ENCODE data around the gene SDHAF1. TPM values are rescaled to one million over a fixed set of nuclear protein-coding genes. Genes with fewer than 3 reads are reported as not detected.

The SDHAF1 gene
- total RNA-seq, 1 donor from 2014 or later = 20.0 TPM

GRCh38 chr19:35986664-35987570, 8.1 kb upstream of the SDHAF1 start:
- no peak for DNase-seq (ENCODE audit: low spot score)

DNA sequence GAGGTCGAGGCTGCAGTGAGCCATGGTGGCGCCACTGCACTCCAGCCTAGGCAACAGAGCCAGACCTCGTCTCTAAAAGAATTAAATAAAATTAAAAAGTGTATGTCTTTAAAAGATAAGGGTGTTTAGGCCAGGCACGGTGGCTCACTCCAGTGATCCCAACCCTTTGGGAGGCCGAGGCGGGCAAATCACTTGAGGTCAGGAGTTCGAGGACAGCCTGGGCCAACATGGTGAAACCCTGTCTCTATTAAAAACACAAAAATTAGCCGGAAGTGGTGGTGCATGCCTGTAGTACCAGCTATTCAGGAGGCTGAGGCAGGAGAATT, 7.5 kb upstream of the SDHAF1 start:
- DNase-seq (ENCODE audit: low spot score) = no peak

GRCh38 chr19:35988824-35989223, 6.2 kb upstream of the SDHAF1 start:
- DNase-seq (ENCODE audit: low spot score) = no peak

- no peak for DNase-seq (ENCODE audit: low spot score)
Measured at GRCh38 chr19:35990156-35990555, 4.8 kb upstream of the SDHAF1 start.

DNA sequence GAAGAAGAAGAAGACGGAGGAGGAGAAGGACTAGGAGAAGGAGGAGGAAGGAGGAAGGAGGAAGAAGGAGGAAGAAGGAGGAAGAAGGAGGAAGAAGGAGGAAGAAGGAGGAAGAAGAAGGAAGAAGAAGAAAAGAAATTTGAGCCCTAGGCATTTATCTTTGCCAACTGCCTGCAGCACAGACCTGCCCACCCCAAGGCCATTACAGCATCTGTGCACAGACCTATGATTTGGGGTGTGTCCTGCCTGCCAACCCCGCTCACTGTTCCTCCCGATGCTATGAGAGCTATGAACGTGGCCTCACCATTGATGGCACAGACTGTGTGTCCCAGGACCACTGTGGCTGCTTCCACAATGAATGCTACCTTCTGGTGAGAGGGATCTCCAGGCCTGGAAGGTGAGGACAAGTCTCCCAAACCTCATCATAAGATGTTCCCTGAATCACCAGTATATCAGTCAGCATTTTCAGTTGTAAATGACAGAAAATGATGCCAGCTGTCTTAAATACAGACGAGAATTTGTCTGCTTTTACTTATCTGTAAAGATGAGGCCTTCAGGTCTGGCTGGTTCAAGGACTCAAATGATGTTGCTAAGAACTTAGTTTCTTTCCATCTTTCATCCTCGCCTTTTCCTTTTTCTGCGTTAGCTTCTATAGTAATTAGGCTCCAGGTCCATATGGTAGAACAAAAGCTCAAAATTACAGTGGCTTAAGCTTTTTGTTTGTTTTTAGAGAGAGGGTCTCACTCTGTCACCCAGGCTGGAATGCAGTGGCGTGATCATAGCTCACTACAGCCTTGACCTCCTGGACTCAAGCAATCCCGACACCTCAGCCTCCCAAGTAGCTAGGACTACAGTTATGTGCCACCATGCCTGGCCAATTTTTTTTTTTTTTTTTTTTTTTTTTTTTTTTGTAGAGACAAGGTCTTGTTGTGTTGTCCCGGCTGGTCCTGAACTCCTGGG, 3.9 kb upstream of the SDHAF1 start:
- no peak for DNase-seq (ENCODE audit: low spot score)

GRCh38 chr19:35991731-35992450, 3.1 kb upstream of the SDHAF1 start:
- no peak for DNase-seq (ENCODE audit: low spot score)

GRCh38 chr19:35992907-35993765, 1.9 kb upstream of the SDHAF1 start:
- no peak for DNase-seq (ENCODE audit: low spot score)

GRCh38 chr19:35993923-35994598, 927 bp upstream of the SDHAF1 start:
- DNase-seq (ENCODE audit: low spot score) = no peak

DNA sequence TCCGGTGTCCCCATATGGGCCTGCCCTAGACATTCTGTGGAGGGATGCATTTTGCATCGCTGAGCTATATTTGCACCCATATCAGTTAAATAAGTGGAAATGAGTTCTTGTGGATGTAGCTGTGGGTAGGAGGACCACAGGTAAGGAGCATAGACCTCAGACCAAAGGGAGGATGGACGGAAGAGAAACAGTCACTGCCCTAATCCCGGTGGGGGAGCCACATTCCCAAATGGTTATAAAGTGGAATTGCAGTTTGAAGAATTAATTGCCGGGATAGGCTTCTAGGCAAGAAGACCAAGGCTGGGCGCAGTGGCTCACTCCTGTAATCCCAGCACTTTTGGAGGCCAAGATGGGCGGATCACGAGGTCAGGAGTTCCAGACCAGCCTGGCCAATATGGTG, 1.8 kb downstream of the SDHAF1 start:
- no peak for DNase-seq (ENCODE audit: low spot score)

DNA sequence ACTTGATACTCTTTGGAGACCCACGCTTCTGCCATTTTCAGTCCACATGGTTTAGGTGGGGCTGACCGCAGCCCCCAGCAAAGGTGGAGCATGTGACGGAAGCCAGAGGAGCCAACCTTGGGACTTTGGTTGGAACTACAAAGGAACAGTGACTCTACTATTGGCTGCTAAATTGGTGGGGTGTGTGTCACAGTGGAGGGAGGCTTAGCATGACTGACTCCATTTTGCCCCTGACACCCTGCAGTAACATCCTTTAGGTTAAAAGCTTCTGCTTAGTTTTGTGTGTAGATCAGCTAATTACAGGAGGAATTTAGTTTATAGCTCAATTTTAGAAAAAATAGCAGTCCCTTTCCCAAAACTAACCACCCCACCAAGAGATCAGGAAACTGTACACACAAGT, 6.6 kb downstream of the SDHAF1 start:
- no peak for DNase-seq (ENCODE audit: low spot score)

- no peak for DNase-seq (ENCODE audit: low spot score)
Measured at GRCh38 chr19:36003284-36003683, 8.3 kb downstream of the SDHAF1 start.

GRCh38 chr19:36006955-36007354, 12.0 kb downstream of the SDHAF1 start:
- no peak for DNase-seq (ENCODE audit: low spot score)

GRCh38 chr19:36008336-36008978, 13.5 kb downstream of the SDHAF1 start, which contains the start of gene SYNE4:
SYNE4 (minus strand) TSS chr19:36008813; CDS start chr19:36008681, 132 bp downstream.
- peak; percentile 74 for DNase-seq (ENCODE audit: low spot score)

DNA sequence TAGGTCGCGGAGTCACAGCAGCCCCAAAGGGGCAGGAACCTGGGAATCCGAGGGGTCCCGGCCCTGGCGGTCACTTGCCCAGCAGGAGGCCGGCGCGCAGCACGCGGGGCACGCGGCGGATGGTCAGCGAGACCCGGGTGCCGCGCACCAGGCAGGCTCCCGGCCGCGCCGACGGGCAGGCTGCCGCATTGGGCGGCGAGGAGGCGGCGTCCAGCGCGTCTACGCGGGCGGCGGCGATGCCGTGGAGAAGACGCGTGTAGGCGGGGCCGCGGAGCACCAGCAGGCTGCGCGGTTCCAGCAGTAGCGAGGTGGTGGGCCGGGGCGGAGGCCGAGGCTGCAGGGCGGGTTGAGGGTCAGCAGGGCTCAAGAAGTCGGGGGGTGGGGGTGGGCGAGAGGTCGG, 14.2 kb downstream of the SDHAF1 start:
- DNase-seq (ENCODE audit: low spot score) = peak; percentile 65

GRCh38 chr19:36009633-36010379, 14.8 kb downstream of the SDHAF1 start:
- DNase-seq (ENCODE audit: low spot score) = no peak

DNA sequence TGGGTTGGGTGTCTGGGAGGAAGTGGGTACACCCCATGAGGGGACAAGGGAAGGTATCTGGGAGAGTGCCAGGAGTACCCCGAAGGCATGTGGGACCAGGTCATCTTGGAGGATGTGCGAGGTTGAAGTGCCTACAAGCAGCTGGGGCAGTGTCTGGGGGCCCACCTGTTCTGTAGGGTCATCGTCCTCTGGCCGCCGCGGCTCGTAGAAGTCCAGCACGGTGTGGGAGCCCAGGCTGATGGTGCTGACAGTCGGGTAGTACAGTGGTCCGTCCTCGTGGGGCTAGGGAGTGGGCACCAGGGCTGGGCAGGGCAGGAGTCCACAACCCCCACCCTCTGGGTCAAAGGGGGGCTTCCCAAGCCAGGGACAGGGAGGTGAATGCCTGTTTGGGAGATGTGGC, 15.4 kb downstream of the SDHAF1 start:
- DNase-seq (ENCODE audit: low spot score) = no peak

GRCh38 chr19:36013280-36014011, 18.5 kb downstream of the SDHAF1 start:
- DNase-seq (ENCODE audit: low spot score) = no peak

Measured in mucosa of gallbladder (tissue), 1 donor.